Activated CD8-positive, alpha-beta T cell treated with anti-CD3 and anti-CD28 coated beads for 36 hours (primary cell): ENCODE results near the gene AJAP1. TPM values are rescaled to one million over a fixed set of nuclear protein-coding genes. Genes with fewer than 3 reads are reported as not detected.
A peak's percentile ranks its signal among the peaks of the same experiment; 100 is the strongest.

Source experiments
- ATAC-seq: fragments of 200-7000 bp; cut with Tn5 transposase; one replicate; pipeline ENCODE4 v1.10.0; 2021; ENCODE audit warnings: mild to moderate bottlenecking, moderate library complexity
- CTCF ChIA-PET: fragments of 350-600 bp; sonication (Branson Sonifier 250); formaldehyde crosslinking; loops from one replicate; lab custom pipeline; 2021; ENCODE audit warnings: antibody characterized with exemption; lab: Charles Lee
- POLR2A ChIA-PET: fragments of 350-600 bp; sonication (Branson Sonifier 250); formaldehyde crosslinking; loops from one replicate; lab custom pipeline; 2021; ENCODE audit warnings: antibody characterized with exemption; lab: Charles Lee
- DNase-seq: peaks from one replicate; pipeline ENCODE4 v3.0.0-alpha.2; 2020
- H3K27ac Mint-ChIP-seq: one replicate; pipeline ENCODE4 v1.8.0; 2021; ENCODE audit warnings: mild to moderate bottlenecking, mixed read lengths
- H3K27me3 Mint-ChIP-seq: one replicate; pipeline ENCODE4 v1.8.0; 2021; ENCODE audit warnings: mixed read lengths
- H3K36me3 Mint-ChIP-seq: one replicate; pipeline ENCODE4 v1.8.0; 2021; ENCODE audit warnings: low read depth, mixed read lengths
- H3K4me1 Mint-ChIP-seq: one replicate; pipeline ENCODE4 v1.8.0; 2021; ENCODE audit warnings: low read depth, mixed read lengths
- H3K4me3 Mint-ChIP-seq: one replicate; pipeline ENCODE4 v1.8.0; 2021; ENCODE audit warnings: mild to moderate bottlenecking, moderate library complexity, mixed read lengths
- H3K9me3 Mint-ChIP-seq: one replicate; pipeline ENCODE4 v1.8.0; 2021; ENCODE audit warnings: mixed read lengths
- CTCF ChIP-seq: fragments of 200-600 bp; IDR thresholded peaks from one replicate; pipeline ENCODE4 v1.8.0; 2022; ENCODE audit warnings: antibody characterized with exemption, mild to moderate bottlenecking
- intact Hi-C: fragments of 100-400 bp; cut with micrococcal nuclease; formaldehyde crosslinking; loops from one replicate; pipeline ENCODE4 v1.10.0; 2022
- total RNA-seq, 2 experiments: library from RNA; stranded (reverse); gene quantifications; one replicate each; pipeline ENCODE4 v1.2.3, GENCODE V29; 2021

The AJAP1 gene
- total RNA-seq, 2 experiments from 2014 or later = 0.65 to 0.78 TPM

GRCh38 chr1:4743978-4744750 lies 89.8 kb downstream of the AJAP1 start:
- Mint-ChIP-seq H3K27ac (no peak overlapping the region), H3K36me3 (no peaks in the 10 kb centered on the region), H3K4me1 (no peaks in the 10 kb centered on the region), H3K27me3 (no peaks in the 10 kb centered on the region), H3K4me3 (no peak overlapping the region), H3K9me3 (no peaks in the 10 kb centered on the region)
- no peak for TF ChIP-seq CTCF
- CTCF ChIA-PET = no interaction called here
- intact Hi-C loops = no loop called here
- POLR2A ChIA-PET = no interaction called here
- ATAC-seq = no peak
- DNase-seq = no peak

- Mint-ChIP-seq H3K9me3 (no peaks in the 10 kb centered on the region), H3K27me3 (no peaks in the 10 kb centered on the region), H3K36me3 (no peaks in the 10 kb centered on the region), H3K4me3 (no peak overlapping the region), H3K4me1 (no peaks in the 10 kb centered on the region), H3K27ac (no peak overlapping the region)
- ChIA-PET CTCF (no interaction called here), POLR2A (no interaction called here)
- TF ChIP-seq CTCF = no peak
- DNase-seq = peak; percentile 24
- intact Hi-C loops = no loop called here
- ATAC-seq = no peak
Observed at GRCh38 chr1:4745560-4745959, 91.2 kb downstream of the AJAP1 start.

GRCh38 chr1:4749406-4749805 lies 95.0 kb downstream of the AJAP1 start:
- intact Hi-C loops = no loop called here
- TF ChIP-seq CTCF = no peak
- no peaks in the 10 kb centered on the region for H3K36me3 Mint-ChIP-seq
- ChIA-PET CTCF (no interaction called here), POLR2A (no interaction called here)
- H3K9me3 Mint-ChIP-seq = peaks cover 2% of the 10 kb centered on the region
- no peak for DNase-seq
- no peaks in the 10 kb centered on the region for H3K4me1 Mint-ChIP-seq
- ATAC-seq = no peak
- H3K27ac Mint-ChIP-seq = no peak overlapping the region
- H3K27me3 Mint-ChIP-seq = no peaks in the 10 kb centered on the region
- H3K4me3 Mint-ChIP-seq = no peak overlapping the region

GRCh38 chr1:4750177-4750576 lies 95.8 kb downstream of the AJAP1 start:
- Mint-ChIP-seq H3K4me1 (no peaks in the 10 kb centered on the region), H3K27ac (no peak overlapping the region), H3K36me3 (no peaks in the 10 kb centered on the region), H3K27me3 (no peaks in the 10 kb centered on the region), H3K4me3 (no peak overlapping the region), H3K9me3 (peaks cover 2% of the 10 kb centered on the region)
- intact Hi-C loops = no loop called here
- DNase-seq = no peak
- ChIA-PET CTCF (no interaction called here), POLR2A (no interaction called here)
- no peak for TF ChIP-seq CTCF
- no peak for ATAC-seq

- Mint-ChIP-seq H3K9me3 (peaks cover 2% of the 10 kb centered on the region), H3K27me3 (no peaks in the 10 kb centered on the region), H3K36me3 (no peaks in the 10 kb centered on the region), H3K27ac (no peak overlapping the region), H3K4me1 (no peaks in the 10 kb centered on the region), H3K4me3 (no peak overlapping the region)
- no peak for ATAC-seq
- ChIA-PET POLR2A (no interaction called here), CTCF (no interaction called here)
- TF ChIP-seq CTCF = no peak
- DNase-seq = no peak
- intact Hi-C loops = no loop called here
Observed at GRCh38 chr1:4752059-4752458, 97.7 kb downstream of the AJAP1 start.
